GM15510 (cell line): ENCODE data around the gene CCL20.

Experiments
- POLR2A ChIP-seq: IDR thresholded peaks from 3 replicates; pipeline ENCODE4 v1.6.1; 2011; ENCODE audit warnings: borderline replicate concordance; ENCODE audit not compliant: insufficient read length; ENCODE audit errors: extremely low read depth

CCL20 gene

GRCh38 chr2:227788561-227789018 lies 25.1 kb upstream of the CCL20 start:
- TF ChIP-seq POLR2A = no peak

DNA sequence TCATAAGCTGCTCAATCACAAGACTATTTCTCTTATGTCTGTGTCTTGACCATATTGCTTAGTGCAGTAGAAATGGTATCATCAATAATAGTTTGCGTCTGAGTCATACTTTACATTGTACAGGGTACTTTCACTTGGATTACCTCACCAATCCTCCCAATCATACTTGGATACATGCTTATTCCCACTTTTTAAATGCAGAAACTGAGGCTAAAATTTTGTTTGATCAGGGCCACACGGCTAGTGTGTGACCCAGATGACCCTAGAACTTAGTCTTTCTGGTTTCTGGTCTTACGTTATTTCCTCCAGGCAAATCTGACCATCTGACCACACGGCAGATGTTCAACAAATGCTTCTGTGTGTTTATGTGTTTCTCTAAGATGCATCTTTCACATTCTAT lies 23.8 kb upstream of the CCL20 start:
- no peak for TF ChIP-seq POLR2A

DNA sequence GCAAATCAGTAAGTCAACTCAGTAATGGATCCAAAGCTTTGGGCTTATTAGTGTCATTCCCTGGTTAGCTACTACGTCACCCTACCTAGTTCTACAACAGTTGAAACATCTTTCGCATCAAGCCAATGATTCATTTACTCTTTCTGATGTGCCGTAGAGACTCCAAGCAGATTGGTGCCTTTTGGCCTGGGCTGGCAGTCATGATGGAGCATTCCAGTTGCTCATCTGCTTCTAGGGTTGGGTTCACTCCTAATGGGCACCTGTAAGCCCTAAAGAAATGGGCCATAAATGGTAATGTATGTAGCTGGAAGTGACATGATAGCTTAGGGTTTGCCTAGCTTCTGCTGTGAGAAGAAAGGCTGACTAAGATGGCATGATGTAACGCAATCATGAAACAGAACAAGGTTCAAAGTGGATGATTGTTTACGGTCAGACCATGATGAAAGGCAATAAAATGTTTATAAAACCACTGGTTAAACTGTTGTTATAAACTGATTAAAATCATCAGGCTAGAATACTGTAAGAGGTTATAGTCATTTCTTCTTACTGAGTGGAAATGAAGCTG lies 20.4 kb upstream of the CCL20 start:
- no peak for TF ChIP-seq POLR2A

DNA sequence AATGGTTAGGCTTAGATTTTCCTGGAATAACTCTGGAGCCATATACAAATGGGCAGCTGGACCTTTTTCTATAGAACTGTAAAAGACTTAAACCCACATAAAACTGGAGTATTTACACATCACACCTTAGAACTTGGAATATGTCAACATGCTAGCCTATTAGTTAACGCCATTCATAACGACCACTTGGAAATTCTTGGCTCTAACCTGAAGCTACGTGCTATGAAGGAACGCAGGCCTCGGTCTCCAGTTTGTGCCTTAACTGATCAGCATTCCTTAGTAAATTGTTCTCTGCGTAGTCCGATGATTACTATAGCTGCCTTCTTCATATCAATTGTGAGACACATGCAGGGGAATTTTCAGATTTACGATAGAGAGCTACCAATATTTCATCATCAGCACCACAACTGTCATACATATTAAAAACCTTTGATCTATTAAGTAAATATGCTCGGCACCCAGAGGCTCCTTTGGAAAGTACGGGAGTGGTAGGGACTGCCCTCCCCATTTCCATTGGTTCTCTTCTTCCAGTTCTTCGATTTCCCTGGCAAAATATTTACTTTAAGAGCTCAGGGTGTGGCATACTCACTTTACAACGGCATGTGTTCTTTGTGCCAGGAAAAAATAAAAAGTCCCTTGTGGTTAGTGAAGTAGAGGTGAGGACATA lies 17.5 kb upstream of the CCL20 start:
- no peak for TF ChIP-seq POLR2A

- no peak for TF ChIP-seq POLR2A
Measured at GRCh38 chr2:227799202-227799601, 14.4 kb upstream of the CCL20 start.

DNA sequence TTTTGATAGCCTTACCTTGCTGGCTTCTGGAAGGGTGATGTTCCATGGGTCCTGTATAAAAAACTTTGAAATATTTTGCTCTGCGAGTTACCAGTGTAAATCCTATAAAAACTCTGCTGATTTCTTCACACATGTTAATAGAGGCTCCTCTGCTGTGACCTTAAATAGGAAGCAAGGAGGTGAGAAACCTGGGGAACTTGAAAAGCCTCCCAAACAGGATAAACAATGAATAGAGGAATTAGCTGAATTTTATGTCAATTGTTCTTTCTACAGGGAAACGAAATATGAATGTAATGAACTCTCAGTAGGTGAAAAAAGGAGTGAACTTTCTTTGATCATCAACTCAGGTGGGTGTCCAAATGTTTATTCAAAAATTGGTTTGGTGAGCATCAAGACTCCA lies 10.8 kb upstream of the CCL20 start:
- no peak for TF ChIP-seq POLR2A

DNA sequence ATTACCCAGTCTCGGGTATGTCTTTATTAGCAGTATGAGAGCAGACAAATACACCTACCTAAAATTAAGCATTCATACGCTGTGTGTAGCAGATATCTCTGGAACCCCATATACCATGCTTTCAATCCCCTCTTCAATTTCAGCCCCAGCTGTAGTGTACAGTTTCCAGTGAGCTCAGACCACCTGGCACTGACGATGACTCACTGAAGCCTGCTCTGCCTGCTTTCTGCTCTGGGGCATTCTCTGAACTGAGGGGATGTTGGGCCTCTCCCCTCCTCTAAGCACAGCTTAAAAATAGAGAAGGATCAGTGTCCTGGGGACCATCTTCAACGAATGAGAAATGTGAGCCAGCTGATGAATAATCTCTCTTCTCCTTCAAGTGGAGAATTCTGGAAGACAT lies 8.7 kb upstream of the CCL20 start:
- no peak for TF ChIP-seq POLR2A

DNA sequence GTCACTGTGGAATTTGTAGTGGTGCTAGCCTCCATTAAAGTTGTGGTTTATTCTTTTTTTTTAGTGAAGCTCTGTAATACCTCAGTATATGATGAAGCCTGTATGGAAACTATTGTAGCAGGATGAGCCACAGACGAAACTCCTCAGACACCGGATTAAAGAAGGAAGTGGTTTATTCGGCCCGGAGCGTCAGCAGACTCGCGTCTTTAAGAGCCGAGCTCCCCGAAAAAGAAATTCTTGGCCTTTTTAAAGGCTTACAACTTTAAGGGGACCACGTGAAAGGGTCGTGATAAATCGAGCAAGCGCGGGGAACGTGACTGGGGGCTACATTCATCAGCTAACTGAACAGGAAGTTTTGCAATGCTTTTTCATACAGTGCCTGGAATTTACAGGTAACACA lies 8.1 kb upstream of the CCL20 start:
- no peak for TF ChIP-seq POLR2A

DNA sequence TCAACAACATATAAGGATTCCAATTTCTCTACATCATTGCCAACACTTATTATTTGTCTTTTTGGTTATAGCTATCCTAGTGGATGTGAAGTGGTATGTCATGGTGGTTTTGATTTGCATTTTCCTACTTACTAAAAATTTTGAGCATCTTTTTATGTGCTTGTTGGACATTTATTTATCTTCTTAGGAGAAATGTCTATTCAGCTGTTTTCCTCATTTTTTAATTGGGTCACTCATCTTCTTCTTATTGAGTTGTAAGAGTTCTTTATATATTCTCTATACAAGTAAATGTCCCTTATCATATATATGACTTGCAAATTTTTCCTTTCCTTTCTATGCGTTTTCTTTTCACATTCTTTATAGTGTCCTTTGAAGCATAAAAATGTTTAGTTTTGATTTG lies 4.7 kb upstream of the CCL20 start:
- no peak for TF ChIP-seq POLR2A

GRCh38 chr2:227812001-227812400 lies 1.6 kb upstream of the CCL20 start:
- TF ChIP-seq POLR2A = no peak

DNA sequence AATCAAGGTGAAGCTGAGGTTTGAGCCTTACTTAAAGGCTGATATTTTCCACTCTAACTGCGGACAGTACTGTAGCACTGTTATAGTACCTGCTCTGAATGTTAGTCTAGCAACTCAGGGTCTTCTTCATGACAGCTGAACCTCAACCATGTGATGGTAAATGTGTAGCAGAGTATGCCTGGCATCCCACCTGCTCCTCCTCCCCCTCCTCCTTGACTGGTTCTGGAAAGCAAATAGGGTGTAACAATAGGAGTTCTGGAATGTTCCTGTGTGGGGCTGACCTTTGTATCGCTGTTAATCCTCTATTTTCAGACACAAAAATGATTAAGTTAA lies 447 bp upstream of the CCL20 start:
- no peak for TF ChIP-seq POLR2A

DNA sequence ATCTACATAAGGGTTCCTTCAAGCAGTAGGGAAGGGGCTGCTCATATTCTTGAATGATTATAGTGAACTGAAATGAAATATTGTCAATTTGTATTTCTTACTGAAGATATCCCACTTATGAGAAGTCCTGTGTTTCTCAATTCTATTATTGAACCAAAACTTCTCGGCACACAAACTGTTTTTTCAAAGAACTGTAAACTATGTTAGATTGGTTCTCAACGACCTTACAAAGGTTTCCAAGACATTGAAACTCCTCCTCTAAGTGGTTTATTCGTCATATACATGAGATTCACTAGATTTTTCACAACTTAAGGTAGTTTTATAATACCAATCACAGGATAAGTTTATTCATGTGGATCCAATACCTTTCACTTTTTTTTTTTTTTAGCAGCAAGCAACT lies 1.4 kb downstream of the CCL20 start:
- TF ChIP-seq POLR2A = no peak

GRCh38 chr2:227816507-227817294 lies 3.1 kb downstream of the CCL20 start:
- TF ChIP-seq POLR2A = no peak

- no peak for TF ChIP-seq POLR2A
Measured at GRCh38 chr2:227817336-227817735, 3.7 kb downstream of the CCL20 start.

- no peak for TF ChIP-seq POLR2A
Measured at GRCh38 chr2:227817850-227818674, 4.4 kb downstream of the CCL20 start.
